ENCODE results near the gene PPP1R13L.

Gene PPP1R13L, protein sequence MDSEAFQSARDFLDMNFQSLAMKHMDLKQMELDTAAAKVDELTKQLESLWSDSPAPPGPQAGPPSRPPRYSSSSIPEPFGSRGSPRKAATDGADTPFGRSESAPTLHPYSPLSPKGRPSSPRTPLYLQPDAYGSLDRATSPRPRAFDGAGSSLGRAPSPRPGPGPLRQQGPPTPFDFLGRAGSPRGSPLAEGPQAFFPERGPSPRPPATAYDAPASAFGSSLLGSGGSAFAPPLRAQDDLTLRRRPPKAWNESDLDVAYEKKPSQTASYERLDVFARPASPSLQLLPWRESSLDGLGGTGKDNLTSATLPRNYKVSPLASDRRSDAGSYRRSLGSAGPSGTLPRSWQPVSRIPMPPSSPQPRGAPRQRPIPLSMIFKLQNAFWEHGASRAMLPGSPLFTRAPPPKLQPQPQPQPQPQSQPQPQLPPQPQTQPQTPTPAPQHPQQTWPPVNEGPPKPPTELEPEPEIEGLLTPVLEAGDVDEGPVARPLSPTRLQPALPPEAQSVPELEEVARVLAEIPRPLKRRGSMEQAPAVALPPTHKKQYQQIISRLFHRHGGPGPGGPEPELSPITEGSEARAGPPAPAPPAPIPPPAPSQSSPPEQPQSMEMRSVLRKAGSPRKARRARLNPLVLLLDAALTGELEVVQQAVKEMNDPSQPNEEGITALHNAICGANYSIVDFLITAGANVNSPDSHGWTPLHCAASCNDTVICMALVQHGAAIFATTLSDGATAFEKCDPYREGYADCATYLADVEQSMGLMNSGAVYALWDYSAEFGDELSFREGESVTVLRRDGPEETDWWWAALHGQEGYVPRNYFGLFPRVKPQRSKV

DNA sequence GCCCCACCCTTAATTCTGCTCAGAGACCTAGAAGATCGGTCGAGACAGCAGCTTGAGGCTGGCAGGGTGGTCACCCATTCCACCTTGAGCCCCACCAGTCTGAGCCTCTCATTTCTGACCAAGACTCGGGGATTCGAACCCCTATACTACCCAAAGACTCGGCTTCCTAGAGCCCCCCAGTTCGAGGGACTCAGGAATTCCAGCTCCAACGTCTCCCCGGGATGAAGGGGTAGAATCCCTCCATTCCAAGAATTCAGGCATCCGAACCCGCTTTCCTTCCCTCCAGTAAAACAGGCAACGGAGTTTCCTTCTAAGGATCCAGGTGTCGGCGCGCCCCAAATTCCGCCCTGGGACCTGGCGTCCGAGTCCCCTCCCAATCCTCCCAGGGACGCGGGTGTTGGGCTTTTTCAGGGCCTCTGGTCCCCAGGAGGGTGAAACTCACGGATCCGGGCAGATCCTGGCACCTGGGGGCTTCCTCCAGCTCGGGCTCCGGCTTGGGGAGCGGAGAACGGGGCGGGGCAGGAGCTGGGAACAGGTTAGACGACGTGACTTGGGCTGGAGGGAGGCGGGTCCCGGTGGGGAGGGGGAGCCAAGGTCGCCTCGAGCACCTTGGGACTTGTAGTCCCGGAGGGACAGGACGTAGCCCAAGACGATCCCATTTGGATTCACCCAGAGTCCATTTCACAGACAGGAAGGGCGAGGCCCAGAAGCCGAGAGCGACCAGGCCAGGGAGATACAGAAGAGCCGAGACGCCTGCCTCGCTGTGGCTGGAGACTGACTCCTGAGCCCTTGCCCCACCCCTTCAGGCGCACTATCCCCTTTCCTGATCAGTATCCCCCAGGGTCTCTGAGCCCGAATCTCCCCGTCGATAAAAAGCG, at the start of gene PPP1R13L:
PPP1R13L (minus strand) TSS at position 513 of the 878 bp plus-strand sequence. CDS start 6,751 bp downstream, outside the sequence.
- DNase-seq (ENCODE audit: low read depth in 2 of 3, low spot score in 1 of 3), result peak; percentile 54 to 58 (median 55)

DNA sequence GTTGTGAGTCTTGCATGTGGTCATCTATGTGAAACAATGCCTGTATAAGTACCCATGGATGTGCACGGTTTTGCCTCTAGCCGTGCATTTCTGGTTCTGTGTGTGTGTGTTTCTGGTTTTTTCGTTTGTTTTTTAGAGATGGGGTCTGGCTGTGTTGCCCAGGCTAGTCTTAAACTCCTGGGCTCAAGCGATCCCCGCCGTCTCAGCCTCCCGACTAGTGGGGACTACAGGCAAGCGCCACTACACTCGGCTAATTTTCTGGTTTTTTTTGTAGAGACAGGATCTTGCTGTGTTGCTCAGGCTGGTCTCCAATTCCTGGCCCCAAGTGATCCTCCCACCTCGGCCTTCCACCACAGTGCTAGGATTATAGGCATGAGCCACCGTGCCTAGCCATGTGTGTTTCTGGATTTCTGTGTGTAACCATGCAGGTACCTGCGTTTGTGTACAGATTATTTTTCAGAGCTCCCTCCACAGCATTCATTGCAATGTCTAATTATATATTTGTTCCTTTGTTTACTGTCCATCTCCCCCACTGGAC, 47.0 kb upstream of the PPP1R13L start:
- no peak for DNase-seq (ENCODE audit: low read depth in 2 of 3, low spot score in 1 of 3)

DNA sequence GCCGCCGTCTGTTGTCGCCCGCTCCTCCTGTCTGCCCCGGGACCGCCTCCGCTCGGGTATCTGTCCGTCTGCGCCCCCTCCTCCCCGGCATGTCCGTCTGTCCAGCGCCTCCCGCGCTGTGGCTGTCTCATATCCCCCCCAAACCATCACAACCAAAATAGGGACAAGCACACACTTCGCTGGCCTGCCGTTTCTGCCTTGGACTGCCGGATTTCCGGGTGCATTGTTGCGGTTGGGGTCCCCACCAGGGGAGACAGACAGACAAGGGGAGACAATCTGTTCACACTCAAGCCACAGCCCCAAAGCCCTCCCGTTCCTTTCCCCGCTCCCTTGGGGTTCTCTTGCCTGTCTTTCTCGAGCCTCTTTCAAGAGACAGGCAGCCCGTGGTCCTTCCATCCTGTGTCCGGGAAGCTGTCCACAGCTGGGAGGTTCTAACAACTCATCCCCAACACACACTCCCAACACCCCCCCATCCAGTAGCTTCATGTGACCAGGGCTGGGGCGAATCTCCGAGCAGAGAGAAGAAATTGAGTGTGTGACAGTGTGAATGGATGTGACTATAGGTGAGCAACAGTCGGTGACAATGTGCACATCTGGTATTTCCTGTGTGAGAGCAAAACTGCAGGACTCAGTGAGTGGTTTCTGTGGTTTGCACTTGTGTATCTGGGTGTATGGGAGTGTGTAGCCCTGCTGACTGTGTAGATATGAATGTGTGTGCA, 46.4 kb upstream of the PPP1R13L start:
- DNase-seq (ENCODE audit: low read depth in 2 of 3, low spot score in 1 of 3), result peak in 1 of 3 donors; percentile 43

DNA sequence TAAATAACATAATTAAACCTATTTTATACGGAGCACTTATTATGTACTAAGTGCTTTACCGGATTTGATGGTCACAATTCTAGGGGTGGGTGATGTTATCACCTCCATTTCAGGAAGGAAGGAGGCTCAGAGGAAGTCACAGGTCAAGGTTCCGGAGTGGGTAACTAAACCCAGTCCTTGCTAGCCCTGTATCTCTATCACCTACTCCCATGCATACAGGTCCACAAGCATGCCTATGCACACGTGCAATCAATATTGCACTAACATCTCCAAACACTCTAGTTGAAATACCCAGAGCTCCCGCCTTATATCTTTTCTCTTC, 45.1 kb upstream of the PPP1R13L start:
- DNase-seq (ENCODE audit: low read depth in 2 of 3, low spot score in 1 of 3), result no peak

DNA sequence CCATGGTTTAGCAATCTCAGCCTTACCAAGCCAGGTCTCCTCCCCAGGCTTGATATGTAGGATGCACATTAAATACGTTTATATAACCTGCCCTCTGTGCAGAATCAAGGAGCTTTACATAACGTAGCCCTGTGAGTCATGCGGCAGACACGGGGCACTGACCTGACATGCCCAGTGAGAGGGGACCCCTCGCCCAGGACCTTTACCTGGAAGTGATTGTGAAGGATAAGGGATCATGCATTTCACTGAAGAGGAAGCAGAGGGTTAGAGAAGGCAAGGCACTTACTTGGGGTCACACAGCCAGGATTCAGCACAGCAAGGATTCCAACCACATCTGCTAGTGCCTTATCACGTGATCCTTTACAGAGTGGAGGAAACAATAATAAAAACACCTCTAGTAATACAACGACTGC, 44.0 kb upstream of the PPP1R13L start:
- DNase-seq (ENCODE audit: low read depth in 2 of 3, low spot score in 1 of 3), result no peak

DNA sequence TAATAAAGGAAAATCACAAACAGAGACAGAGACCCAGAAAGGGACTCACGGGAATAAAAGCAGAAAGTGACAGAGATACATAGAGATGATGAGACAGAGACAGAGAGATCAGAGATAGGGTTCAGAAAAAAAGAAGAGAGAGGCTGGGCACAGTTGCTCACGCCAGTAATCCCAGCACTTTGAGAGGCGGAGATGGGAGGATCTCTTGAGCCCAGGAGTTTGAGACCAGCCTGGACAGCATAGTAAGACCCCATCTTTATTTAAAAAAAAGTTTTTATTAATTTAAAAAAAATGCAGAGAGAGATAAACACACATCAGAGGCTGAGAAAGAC, 43.5 kb upstream of the PPP1R13L start:
- no peak for DNase-seq (ENCODE audit: low read depth in 2 of 3, low spot score in 1 of 3)

DNA sequence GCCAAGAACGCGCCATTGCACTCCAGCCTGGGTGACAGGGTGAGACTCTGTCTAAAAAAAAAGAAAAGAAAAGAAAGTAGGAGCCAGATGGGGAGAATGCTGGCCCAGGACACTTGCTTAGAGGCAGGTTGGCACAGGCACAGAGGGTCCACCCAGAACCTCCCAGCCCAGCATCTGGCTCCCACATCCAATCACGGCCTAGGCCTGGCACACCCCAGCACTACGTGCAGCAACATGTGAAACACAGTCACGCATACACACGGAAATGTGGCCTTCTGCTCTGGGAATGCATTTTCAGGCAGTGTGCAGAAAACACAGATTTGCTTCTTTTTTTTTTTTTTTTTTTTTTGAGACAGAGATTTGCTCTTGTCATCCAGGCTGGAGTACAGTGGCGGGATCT, 42.1 kb upstream of the PPP1R13L start:
- no peak for DNase-seq (ENCODE audit: low read depth in 2 of 3, low spot score in 1 of 3)

DNA sequence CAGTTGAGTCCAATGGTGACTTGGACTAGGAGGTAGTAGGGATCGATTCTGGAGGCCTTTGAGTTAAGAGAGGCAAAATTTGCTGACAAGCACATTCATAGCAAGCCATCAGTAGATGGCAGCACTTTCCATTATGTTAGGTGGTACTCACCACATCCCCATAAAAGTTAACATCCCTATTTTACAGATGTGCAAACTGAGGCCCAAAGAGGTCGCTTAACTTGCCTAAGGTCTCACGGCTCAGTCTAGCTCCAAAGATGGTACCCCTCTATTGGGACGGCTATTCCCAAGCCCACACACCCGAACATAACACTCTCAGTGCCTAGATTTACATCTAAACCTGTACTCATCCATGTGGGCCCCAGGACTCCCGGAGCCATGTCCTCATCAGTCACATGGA, 41.4 kb upstream of the PPP1R13L start:
- no peak for DNase-seq (ENCODE audit: low read depth in 2 of 3, low spot score in 1 of 3)

DNA sequence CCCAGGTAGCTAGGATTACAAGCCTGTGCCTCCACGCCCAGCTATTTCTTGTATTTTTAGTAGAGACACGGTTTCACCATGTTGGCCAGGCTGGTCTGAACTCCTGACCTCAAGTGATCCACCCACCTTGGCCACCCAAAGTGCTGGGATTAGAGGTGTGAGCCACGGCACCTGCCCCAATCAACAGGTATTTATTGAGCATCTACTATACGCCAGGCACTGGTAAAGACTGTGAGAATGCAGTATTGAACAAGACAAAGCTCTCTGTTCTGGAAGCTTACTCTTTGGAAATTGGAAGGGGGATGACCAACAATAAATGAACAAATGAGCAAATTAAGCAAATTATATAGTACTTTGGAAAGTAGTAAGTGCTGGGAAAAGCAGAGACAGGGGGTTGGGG, 40.3 kb upstream of the PPP1R13L start:
- no peak for DNase-seq (ENCODE audit: low read depth in 2 of 3, low spot score in 1 of 3)

DNA sequence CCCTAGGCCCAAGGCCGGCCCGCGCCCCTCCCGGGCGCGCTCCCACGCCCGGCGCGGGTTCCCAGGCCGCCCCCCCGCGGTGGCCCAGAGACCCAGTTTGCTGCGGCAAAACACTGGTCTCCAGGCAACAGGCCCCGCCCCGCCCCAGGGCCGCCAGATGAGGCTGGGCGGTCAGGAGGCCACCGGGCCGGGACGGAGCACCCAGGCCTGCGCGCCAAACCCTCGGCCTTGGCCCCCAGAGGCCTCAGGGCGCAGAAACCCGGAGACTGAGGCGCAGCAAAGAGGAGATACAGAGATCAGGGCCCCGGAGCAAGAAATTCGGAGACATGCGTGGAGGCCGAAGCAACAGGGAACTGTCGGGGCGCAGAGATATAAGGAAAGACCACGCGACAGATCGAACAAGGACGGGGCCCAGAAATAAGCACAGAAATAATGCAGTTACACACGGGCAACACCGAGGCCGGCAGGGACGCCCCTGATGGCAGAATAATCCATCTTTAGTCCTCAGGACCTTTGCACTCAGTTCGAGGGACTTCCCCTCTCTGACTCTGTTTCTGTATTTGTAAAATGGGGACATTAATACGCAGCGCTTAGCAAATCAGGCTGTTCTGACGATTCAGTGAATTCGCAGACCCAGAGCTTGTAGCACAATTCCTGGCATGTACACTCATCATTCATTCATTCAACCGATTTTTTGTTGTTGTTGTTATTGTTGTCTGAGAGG, 39.6 kb upstream of the PPP1R13L start:
- DNase-seq (ENCODE audit: low read depth in 2 of 3, low spot score in 1 of 3), result peak in 2 of 3 donors; percentile 56 to 77

DNA sequence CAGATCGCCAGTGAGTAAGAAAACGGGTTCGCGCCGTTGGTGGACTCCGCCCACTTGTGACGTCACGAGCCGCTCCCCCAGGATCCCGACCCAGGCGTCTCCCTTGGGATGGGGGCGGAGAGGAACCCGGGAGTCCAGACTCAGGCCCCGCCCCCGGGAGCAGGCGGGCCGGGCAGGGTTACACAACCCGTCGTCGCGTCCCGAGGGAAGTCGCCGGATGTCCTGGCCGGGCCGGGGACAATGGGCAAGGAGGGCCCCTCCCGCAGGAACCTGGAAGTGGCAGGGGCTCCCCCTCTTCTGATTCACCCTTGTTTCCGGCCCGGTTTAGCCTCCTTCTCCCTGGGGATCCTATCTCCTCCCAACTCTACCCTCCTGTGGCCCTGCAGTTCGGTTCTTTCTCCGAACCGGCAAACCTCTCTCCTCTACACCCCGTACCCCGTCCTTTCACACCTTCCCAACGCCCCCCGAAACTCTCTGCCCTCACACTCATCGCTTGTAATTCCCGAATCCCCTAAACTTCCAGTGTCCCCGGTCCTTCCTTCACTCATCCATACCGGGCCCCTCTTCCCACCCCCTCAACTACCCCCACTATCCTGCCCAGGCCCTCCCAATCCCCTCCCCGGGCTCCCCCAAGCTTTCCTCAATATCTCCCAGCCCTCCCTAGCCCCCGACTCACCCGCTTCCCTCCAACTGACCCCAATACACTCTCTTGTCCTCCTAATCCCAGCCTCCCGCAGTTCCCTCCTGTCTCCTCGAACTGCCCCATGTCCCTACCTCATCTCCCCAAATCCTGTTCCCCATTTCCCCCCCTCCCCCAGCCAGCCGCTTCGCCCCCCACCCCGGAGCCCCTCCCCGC, 38.8 kb upstream of the PPP1R13L start:
- peak; percentile 40 to 66 (median 41) for DNase-seq (ENCODE audit: low read depth in 2 of 3, low spot score in 1 of 3)

DNA sequence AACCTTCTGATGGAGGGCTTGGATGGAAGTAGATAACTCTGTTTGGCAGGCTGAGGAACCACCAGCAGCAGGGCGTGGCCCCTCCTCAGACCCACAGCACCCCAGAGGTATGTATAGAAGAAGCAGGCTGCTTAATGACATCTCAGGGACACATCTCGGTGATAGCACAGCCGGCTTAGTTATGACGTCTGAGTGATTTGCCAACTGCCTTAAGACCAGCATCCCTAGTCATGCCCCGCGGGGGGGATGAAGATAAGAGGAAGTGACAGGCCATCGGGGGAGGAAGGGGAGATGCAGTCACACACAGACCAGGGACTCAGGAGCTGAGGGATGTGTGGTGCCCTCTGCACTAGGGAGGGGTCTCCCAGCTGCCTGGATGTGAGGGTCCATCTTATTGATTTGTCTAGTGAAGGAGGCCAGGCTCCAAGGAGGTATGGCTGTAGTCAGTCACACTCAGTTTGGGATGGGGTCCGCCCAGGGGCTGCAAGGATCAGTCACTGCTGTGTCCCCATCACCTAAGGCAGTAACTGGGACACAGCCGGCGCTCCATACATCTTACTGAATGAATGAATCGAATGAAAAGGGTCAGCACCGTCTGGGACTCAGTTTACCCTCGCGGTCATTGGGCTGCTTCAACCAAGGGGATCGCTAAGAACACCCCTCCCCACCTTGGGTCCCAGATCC, 38.1 kb upstream of the PPP1R13L start:
- no peak for DNase-seq (ENCODE audit: low read depth in 2 of 3, low spot score in 1 of 3)

DNA sequence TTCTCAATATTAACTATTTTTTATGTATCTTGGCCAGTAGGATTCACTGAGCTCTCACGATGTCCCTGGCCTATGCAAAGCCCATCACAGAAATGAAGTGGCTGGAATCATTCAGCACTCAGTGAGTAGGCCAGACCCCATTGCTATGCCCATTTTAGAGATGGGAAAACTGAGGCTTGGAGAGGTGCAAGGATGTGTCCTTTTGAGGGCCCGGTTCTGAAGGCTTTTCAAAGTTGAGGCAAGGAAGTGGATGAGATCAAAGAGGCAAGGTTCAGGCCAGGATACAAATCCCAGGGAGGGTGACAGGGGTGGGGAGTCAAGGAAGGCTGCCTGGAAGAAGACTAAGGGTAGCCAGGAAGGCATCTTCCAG, 37.5 kb upstream of the PPP1R13L start:
- DNase-seq (ENCODE audit: low read depth in 2 of 3, low spot score in 1 of 3), result no peak

DNA sequence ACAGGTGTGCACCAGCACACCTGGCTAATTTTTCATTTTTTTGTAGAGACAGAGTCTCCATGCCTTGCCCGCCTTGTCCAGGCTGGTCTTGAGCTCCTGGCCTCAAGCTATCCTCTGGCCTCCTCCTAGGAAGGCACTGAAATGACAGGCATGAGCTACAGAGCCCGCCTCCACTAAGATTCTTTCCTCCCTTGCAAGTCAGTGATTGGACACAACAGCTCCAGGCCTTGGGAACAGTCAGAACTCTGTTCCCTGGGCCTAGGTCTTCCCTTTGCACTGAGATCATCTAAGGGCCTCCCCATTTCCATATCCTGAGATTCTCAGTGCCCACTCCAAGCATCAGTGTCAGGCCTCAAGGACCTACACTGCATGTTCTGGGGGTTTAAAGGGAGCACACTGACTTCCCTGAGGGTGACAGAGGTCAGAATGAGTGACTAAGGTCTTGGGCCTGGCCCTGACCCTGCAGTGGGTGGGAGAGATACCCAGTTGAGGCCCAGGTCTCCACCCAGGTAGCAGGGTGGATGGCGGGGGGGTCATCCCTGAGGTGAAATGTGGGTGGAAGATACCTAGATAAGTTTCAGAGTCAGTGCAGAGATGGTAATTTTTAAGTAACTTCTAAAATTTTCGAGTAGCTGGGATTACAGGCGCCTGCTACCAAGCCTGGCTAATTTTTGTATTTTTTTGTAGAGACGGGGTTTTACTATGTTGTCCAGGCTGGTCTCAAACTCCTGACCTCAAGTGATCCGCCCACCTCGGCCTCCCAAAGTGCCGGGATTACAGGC, 36.2 kb upstream of the PPP1R13L start:
- no peak for DNase-seq (ENCODE audit: low read depth in 2 of 3, low spot score in 1 of 3)

DNA sequence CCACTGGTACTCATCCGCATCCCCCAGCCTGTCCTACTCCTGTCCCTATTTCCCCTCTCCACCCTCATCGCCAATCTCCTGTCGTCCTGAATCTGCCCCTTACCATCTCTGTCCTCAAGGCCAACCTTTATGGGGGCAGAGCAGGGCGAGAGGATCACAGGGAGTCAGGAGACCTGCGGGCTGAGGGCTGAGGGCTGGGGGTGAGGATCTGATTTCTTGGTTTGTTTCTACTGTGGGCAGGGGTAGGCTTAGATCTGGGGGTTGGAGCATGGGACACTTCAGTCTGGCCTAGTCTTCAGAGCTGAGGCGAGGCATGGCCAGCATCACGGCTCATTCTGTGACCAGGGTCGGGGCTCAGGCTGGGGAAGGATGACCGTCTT, 35.4 kb upstream of the PPP1R13L start:
- DNase-seq (ENCODE audit: low read depth in 2 of 3, low spot score in 1 of 3), result no peak

DNA sequence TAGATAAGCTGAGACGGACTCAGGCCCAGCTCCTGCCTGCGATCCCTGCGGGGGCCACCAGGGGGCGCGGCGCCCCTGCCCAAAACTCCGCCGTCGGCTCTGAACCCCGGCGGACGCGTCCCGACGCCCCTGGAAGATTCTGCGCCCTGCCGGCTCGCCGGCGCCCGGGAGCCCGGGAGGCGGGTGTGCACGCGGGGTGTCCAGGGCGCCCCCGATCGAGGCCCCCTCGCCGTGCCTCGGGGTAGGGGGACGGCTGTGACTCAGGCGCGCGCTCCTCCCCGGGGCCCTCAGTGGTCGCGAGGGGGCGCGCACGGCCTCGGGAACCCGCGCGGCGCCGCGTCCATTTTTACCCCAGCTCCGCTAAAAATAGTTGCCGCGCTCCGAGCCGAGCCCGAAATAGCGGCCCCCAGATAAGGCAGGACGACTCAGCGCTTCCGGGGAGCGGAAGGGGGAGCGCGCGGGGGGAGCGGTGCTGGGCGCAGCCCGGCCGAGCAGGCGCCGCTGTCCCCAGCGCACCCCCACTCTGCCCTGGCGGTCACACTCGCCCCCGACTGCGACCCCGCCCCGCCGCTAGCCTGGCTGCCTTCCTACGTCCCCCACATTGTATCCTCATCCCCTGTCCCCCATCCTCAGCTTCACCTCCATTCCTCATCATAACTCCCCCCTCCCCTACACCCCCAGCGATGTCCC, 34.8 kb upstream of the PPP1R13L start:
- peak; percentile 66 to 82 (median 76) for DNase-seq (ENCODE audit: low read depth in 2 of 3, low spot score in 1 of 3)

DNA sequence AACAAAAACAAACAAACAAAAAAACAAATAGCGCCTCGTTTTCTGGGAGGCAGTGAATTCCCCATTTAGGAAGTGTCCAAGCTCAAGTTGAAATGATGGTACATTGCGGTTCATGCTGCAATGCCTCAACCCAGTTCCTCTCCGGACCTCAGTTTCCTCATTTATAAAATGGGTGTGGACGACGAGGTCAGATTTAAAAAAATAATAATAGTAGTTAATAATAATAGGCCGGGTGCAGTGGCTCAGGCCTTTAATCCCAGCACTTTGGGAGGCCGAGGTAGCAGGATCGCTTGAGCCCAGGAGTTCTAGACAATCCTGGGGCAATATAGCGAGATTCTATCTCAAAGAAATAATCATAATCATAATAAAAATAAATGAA, 34.3 kb upstream of the PPP1R13L start:
- DNase-seq (ENCODE audit: low read depth in 2 of 3, low spot score in 1 of 3), result no peak
